Measurements from ENCODE around the gene APLP2.
"Not testable (repeated sequence)": the region's sequence is repeated elsewhere in the genome, so short reads cannot be mapped to it uniquely, and the experiment has no call there.

DNA sequence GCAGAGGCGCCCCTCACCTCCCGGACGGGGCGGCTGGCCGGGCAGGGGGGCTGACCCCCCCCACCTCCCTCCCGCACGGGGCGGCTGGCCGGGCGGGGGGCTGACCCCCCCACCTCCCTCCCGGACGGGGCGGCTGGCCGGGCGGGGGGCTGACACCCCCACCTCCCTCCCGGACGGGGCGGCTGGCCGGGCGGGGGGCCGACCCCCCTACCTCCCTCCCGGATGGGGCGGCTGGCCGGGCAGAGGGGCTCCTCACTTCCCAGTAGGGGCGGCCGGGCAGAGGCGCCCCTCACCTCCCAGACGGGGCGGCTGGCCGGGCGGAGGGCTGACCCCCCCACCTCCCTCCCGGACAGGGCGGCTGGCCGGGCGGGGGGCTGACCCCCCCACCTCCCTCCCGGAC, 21.5 kb downstream of the APLP2 start:
- TF ChIP-seq, protein P1, sequence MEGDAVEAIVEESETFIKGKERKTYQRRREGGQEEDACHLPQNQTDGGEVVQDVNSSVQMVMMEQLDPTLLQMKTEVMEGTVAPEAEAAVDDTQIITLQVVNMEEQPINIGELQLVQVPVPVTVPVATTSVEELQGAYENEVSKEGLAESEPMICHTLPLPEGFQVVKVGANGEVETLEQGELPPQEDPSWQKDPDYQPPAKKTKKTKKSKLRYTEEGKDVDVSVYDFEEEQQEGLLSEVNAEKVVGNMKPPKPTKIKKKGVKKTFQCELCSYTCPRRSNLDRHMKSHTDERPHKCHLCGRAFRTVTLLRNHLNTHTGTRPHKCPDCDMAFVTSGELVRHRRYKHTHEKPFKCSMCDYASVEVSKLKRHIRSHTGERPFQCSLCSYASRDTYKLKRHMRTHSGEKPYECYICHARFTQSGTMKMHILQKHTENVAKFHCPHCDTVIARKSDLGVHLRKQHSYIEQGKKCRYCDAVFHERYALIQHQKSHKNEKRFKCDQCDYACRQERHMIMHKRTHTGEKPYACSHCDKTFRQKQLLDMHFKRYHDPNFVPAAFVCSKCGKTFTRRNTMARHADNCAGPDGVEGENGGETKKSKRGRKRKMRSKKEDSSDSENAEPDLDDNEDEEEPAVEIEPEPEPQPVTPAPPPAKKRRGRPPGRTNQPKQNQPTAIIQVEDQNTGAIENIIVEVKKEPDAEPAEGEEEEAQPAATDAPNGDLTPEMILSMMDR (IDR thresholded peaks at IDR 0.05; ENCODE audit: poor library complexity, severe bottlenecking): not testable (repeated sequence)
- TF ChIP-seq MXI1 (conservative IDR thresholded peaks at IDR 0.05; ENCODE audit: poor library complexity, severe bottlenecking); EP300 (conservative IDR thresholded peaks at IDR 0.05; ENCODE audit: poor library complexity, severe bottlenecking); POLR2AphosphoS5 (IDR thresholded peaks at IDR 0.05); TAF1 (IDR thresholded peaks at IDR 0.05; ENCODE audit: low read depth); EZH2 (IDR thresholded peaks at IDR 0.05; ENCODE audit: borderline replicate concordance, insufficient read depth, low read length, poor library complexity, severe bottlenecking): not testable (repeated sequence)
- TF ChIP-seq, protein P2, sequence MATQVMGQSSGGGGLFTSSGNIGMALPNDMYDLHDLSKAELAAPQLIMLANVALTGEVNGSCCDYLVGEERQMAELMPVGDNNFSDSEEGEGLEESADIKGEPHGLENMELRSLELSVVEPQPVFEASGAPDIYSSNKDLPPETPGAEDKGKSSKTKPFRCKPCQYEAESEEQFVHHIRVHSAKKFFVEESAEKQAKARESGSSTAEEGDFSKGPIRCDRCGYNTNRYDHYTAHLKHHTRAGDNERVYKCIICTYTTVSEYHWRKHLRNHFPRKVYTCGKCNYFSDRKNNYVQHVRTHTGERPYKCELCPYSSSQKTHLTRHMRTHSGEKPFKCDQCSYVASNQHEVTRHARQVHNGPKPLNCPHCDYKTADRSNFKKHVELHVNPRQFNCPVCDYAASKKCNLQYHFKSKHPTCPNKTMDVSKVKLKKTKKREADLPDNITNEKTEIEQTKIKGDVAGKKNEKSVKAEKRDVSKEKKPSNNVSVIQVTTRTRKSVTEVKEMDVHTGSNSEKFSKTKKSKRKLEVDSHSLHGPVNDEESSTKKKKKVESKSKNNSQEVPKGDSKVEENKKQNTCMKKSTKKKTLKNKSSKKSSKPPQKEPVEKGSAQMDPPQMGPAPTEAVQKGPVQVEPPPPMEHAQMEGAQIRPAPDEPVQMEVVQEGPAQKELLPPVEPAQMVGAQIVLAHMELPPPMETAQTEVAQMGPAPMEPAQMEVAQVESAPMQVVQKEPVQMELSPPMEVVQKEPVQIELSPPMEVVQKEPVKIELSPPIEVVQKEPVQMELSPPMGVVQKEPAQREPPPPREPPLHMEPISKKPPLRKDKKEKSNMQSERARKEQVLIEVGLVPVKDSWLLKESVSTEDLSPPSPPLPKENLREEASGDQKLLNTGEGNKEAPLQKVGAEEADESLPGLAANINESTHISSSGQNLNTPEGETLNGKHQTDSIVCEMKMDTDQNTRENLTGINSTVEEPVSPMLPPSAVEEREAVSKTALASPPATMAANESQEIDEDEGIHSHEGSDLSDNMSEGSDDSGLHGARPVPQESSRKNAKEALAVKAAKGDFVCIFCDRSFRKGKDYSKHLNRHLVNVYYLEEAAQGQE (IDR thresholded peaks at IDR 0.05; ENCODE audit: borderline replicate concordance): not testable (repeated sequence)

Measured in neural cell (in vitro differentiated cells).